SKM-1 treated with dmso at 0.1 percent for 144 hours (cell line): ENCODE data around the gene F7.

Source experiments
- DNase-seq: peaks from one replicate; lab custom pipeline; 2025; ENCODE audit not compliant: unreplicated experiment; lab: John Stamatoyannopoulos, UW

F7 gene

DNA sequence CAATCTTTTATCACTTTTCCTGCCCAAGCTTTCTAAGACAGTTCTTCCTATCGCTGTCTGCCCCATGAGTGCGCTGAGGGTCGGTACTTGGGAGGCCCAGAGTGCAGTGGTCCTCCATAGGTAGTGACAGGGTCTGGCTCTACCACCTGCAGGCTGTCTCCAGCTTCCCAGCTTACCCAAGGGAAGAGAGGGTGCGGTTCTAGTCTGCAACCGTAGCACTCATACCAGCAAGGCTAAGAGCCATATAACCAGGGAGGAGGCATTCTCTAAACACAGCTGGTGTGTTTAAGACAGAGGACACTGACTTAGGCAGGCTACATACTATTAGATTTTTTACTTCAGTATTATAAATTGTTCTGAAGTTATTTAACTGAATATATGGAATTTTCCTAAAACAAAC, 61.1 kb downstream of the F7 start:
- no peak for DNase-seq

DNA sequence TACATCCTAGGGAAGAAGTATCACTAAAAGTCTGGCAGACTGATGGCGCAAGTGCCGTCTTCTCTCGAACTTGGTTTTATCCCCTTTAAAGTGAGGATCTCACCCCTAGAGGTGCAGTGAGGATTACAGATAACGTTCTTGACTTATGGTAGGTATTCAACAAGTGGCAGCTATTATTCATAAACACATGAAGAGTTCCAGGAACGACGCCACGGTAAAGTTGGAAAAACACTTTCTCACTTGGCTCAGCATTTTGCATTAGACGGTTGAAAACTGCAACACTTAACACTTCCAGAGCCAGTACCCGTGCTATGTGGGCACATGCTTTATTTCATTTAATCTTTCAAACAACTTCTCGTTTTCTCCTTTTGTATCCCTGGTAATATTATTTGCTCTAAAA, 61.6 kb downstream of the F7 start:
- DNase-seq = no peak

DNA sequence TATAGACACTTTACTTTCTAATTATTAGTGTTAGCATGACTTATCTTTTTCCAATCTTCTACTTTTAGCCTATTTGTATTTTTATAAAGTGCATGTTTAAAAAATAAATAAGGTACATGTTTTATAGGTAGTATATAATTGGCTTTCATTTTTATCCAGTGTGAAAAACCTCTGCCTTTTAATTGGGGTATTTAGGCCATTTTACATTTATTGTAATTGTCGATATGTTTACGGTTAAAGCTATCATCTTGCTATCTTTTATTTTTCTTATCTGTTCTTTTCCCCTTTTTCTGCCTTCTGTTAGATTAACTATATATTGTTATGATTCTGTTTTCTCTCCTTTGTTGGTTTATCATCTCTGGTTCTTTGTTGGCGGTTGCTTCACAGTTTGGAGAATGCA, 62.0 kb downstream of the F7 start:
- DNase-seq = no peak

DNA sequence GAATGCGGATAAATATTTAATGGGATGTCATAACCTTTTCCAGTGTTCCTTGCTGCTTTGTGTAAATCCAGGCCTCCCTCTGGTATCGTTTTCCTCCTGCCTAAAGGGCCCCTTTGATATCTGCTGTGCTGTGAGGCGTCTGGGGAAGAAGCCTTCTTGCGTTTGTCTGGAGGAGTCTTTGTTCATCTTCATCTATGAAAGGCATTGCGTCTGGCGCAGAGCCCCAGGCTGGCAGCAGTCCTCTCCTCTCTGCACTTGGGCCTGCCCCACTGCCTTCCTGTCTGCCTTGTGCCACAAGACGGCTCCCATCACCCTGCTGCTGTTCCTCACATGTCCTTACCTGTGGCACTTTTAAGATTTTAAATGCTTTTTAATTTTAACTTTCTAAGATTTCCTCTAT, 62.6 kb downstream of the F7 start:
- DNase-seq = no peak

DNA sequence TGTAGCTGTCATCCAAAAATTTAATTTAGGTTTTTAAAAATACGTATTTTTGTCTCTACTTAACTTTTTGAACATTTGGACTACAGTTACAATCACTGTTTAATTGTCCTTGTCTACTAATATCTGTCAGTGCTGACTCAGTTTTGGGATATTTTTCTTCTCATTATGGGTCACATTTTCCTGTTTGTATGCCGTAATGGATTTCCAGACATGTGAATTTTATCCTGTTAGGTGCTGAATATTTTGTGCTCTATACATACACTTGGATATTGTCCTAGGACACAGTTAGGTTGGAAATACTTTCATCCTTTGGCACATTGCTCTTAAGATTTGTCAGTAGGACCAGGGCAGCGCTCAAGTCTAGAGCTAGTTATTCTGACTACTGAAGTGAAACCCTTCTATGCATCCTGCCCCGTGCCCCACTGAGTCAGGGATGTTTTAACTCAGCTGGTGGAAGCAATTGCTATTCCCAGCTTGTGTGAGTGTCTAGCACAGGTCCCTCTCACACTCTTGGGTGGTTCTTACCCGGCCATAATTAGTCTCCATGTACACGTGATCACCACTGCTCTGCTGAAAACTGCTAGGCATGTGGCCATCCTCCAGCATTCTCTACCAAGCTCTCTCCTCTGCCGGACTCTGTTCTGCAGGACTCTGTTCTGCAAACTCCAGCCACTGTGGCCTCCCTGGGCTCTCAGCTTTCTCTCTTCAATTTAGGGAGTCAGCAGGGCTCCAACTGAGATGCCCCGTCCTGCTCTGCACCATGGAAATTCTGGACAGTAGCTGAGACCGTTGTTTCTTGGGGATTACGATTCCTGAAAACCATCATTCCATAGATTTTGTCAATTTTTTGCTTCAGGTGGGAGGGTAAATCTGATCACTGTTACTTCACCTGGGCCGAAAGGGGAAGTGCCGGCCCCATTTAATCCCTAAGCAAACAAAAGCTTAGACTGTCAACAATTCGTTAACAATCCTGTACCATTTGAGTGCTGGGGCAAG, 64.0 kb downstream of the F7 start:
- DNase-seq = no peak
